Measurements from ENCODE around the gene BAIAP2L1.

DNA sequence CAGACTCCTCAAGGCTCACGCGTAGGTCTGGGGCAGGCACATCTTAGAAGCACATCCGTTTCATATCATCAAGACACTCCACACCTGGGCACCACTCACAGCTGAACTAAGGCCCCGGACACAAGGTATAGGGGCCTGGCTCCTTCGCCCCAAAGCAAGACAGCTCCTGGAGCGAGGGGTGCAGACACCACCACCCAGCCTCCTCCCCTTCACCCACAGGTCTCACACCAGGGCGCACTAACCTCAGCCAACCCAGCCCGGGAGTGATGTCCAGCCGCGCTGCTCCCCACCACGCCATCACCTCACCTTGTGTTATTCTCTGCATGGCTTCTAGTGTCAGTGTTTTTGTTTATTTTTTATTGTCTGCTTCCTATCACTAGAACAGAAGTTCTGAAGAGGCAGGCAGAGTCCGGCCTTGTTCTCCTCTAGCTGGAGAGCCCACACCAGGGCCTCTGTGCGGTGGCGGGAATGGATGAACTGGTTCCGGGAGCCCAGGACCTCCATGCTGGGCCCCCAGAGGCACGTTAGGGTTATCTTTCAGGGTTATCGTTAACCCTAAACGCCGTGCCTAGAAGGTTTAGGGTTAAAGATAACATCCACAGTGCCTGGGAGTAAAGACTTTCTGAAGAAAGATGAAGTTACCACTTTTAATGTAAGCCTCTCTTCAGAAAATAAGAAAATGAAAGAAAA lies 97.6 kb downstream of the BAIAP2L1 start:
- TF ChIP-seq, protein P1, sequence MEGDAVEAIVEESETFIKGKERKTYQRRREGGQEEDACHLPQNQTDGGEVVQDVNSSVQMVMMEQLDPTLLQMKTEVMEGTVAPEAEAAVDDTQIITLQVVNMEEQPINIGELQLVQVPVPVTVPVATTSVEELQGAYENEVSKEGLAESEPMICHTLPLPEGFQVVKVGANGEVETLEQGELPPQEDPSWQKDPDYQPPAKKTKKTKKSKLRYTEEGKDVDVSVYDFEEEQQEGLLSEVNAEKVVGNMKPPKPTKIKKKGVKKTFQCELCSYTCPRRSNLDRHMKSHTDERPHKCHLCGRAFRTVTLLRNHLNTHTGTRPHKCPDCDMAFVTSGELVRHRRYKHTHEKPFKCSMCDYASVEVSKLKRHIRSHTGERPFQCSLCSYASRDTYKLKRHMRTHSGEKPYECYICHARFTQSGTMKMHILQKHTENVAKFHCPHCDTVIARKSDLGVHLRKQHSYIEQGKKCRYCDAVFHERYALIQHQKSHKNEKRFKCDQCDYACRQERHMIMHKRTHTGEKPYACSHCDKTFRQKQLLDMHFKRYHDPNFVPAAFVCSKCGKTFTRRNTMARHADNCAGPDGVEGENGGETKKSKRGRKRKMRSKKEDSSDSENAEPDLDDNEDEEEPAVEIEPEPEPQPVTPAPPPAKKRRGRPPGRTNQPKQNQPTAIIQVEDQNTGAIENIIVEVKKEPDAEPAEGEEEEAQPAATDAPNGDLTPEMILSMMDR (IDR thresholded peaks at IDR 0.05; ENCODE audit: insufficient read depth, low read depth, low read length) = no peak
- TF ChIP-seq EZH2 (IDR thresholded peaks at IDR 0.05; ENCODE audit: insufficient read depth, low read length) = no peak
